ENCODE results near the gene GPR155. TPM values are rescaled to one million over a fixed set of nuclear protein-coding genes. Genes with fewer than 3 reads are reported as not detected.

Gene GPR155
- total RNA-seq, 1 experiment from 2014 or later, result 2.1 TPM

- Histone ChIP-seq H3K4me1 (ENCODE audit: control insufficient read depth, insufficient read depth, low read length) (no peaks in the 10 kb centered on the region), H3K27ac (ENCODE audit: low read length) (no peak overlapping the region), H3K9me3 (ENCODE audit: control insufficient read depth, insufficient read depth, low read depth, low read length) (no peaks in the 10 kb centered on the region), H3K36me3 (ENCODE audit: control insufficient read depth, insufficient read depth, low read length) (no peaks in the 10 kb centered on the region), H3K27me3 (ENCODE audit: control insufficient read depth, insufficient read depth, low read length) (no peaks in the 10 kb centered on the region), H3K4me3 (ENCODE audit: low read depth in 2 of 2, low read length in 2 of 2) (no peak overlapping the region)
- in situ Hi-C loops (cut with HindIII; ENCODE audit: low pct_unique_long_range_greater_than_20kb, low sequenced_read_pairs), result no loop called here
- ChIA-PET CTCF (no interaction called here), POLR2A (no interaction called here)
- DNase-seq (ENCODE audit: low read depth, low spot score) (no peak), ATAC-seq (no peak)
- TF ChIP-seq CTCF (IDR thresholded peaks at IDR 0.05), result no peak
- BruUV-seq (replicated peaks), result no TSS peak
- intact Hi-C loops (cut with micrococcal nuclease; ENCODE audit: unreplicated experiment), result no loop called here
These were observed 37.8 kb downstream of the GPR155 start for GRCh38 chr2:174449033-174449432.

GRCh38 chr2:174446531-174446930 lies 40.3 kb downstream of the GPR155 start:
- Histone ChIP-seq H3K27me3 (ENCODE audit: control insufficient read depth, insufficient read depth, low read length) (no peaks in the 10 kb centered on the region), H3K36me3 (ENCODE audit: control insufficient read depth, insufficient read depth, low read length) (no peaks in the 10 kb centered on the region), H3K4me1 (ENCODE audit: control insufficient read depth, insufficient read depth, low read length) (peaks cover 5% of the 10 kb centered on the region), H3K9me3 (ENCODE audit: control insufficient read depth, insufficient read depth, low read depth, low read length) (no peaks in the 10 kb centered on the region), H3K4me3 (ENCODE audit: low read depth in 2 of 2, low read length in 2 of 2) (no peak overlapping the region), H3K27ac (ENCODE audit: low read length) (no peak overlapping the region)
- TF ChIP-seq TCF7L2 (IDR thresholded peaks at IDR 0.05; ENCODE audit: low read depth, low read length) (no peak), CTCF (IDR thresholded peaks at IDR 0.05) (no peak), POLR2AphosphoS5 (IDR thresholded peaks at IDR 0.05; ENCODE audit: low read depth, low read length) (no peak), SIN3A (IDR thresholded peaks at IDR 0.05; ENCODE audit: borderline replicate concordance, insufficient read depth, low read depth, low read length) (no peak), REST (IDR thresholded peaks at IDR 0.05; ENCODE audit: insufficient read depth in 1 of 2, low read depth in 2 of 2, low read length in 1 of 2) (no peak)
- intact Hi-C loops (cut with micrococcal nuclease; ENCODE audit: unreplicated experiment), result no loop called here
- in situ Hi-C loops (cut with HindIII; ENCODE audit: low pct_unique_long_range_greater_than_20kb, low sequenced_read_pairs), result no loop called here
- POLR2A ChIA-PET, result no interaction called here
- ATAC-seq (no peak), DNase-seq (ENCODE audit: low read depth, low spot score) (no peak)
- CTCF ChIA-PET, result interaction anchor here (0.6 kb wide), 1 partner anchor 10 kb away, joined by 3 read pairs; no protein-coding TSS in a partner anchor
- BruUV-seq (replicated peaks), result no TSS peak

- TF ChIP-seq REST (IDR thresholded peaks at IDR 0.05; ENCODE audit: insufficient read depth in 1 of 2, low read depth in 2 of 2, low read length in 1 of 2) (no peak), CTCF (IDR thresholded peaks at IDR 0.05) (no peak), SIN3A (IDR thresholded peaks at IDR 0.05; ENCODE audit: borderline replicate concordance, insufficient read depth, low read depth, low read length) (no peak), POLR2AphosphoS5 (IDR thresholded peaks at IDR 0.05; ENCODE audit: low read depth, low read length) (no peak), TCF7L2 (IDR thresholded peaks at IDR 0.05; ENCODE audit: low read depth, low read length) (no peak)
- H3K4me3 ChIP-seq (ENCODE audit: low read depth in 2 of 2, low read length in 2 of 2), result no peak overlapping the region
- no peaks in the 10 kb centered on the region for H3K36me3 ChIP-seq (ENCODE audit: control insufficient read depth, insufficient read depth, low read length)
- ChIA-PET POLR2A (no interaction called here), CTCF (no interaction called here)
- no peak overlapping the region for H3K27ac ChIP-seq (ENCODE audit: low read length)
- H3K9me3 ChIP-seq (ENCODE audit: control insufficient read depth, insufficient read depth, low read depth, low read length), result no peaks in the 10 kb centered on the region
- peaks cover 5% of the 10 kb centered on the region for H3K4me1 ChIP-seq (ENCODE audit: control insufficient read depth, insufficient read depth, low read length)
- ATAC-seq (no peak), DNase-seq (ENCODE audit: low read depth, low spot score) (no peak)
- H3K27me3 ChIP-seq (ENCODE audit: control insufficient read depth, insufficient read depth, low read length), result no peaks in the 10 kb centered on the region
- intact Hi-C loops (cut with micrococcal nuclease; ENCODE audit: unreplicated experiment), result no loop called here
- no TSS peak for BruUV-seq (replicated peaks)
- in situ Hi-C loops (cut with HindIII; ENCODE audit: low pct_unique_long_range_greater_than_20kb, low sequenced_read_pairs), result no loop called here
These were observed 41.6 kb downstream of the GPR155 start for GRCh38 chr2:174445248-174445647.
